ENCODE data around the gene ZNF433. TPM values are rescaled to one million over a fixed set of nuclear protein-coding genes. Genes with fewer than 3 reads are reported as not detected.
A peak's percentile ranks its signal among the peaks of the same experiment; 100 is the strongest.

ZNF433 gene
- total RNA-seq, 3 donors from 2014 or later (not counting 1 experiment from before 2014, with no cell fraction given), result 3.4 to 9.0 (median 3.9) TPM

GRCh38 chr19:12015753-12016116, 19.7 kb downstream of the ZNF433 start:
- Mint-ChIP-seq H3K27me3 (ENCODE audit: low read depth in 2 of 2) (no peaks in the 10 kb centered on the region), H3K27ac (no peak overlapping the region), H3K9me3 (peaks cover 5 to 17% of the 10 kb centered on the region in 2 donors), H3K4me1 (no peaks in the 10 kb centered on the region), H3K4me3 (no peak overlapping the region), H3K36me3 (peaks cover 42% of the 10 kb centered on the region)
- WGBS (ENCODE audit: insufficient coverage), result no CpG with 5 or more reads among the region's 2 CpGs
- H3K36me3 ChIP-seq (ENCODE audit: control insufficient read depth, insufficient read depth, low read length), result peaks cover 17% of the 10 kb centered on the region
- no peak for DNase-seq
- TF ChIP-seq, protein P1, sequence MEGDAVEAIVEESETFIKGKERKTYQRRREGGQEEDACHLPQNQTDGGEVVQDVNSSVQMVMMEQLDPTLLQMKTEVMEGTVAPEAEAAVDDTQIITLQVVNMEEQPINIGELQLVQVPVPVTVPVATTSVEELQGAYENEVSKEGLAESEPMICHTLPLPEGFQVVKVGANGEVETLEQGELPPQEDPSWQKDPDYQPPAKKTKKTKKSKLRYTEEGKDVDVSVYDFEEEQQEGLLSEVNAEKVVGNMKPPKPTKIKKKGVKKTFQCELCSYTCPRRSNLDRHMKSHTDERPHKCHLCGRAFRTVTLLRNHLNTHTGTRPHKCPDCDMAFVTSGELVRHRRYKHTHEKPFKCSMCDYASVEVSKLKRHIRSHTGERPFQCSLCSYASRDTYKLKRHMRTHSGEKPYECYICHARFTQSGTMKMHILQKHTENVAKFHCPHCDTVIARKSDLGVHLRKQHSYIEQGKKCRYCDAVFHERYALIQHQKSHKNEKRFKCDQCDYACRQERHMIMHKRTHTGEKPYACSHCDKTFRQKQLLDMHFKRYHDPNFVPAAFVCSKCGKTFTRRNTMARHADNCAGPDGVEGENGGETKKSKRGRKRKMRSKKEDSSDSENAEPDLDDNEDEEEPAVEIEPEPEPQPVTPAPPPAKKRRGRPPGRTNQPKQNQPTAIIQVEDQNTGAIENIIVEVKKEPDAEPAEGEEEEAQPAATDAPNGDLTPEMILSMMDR (IDR thresholded peaks at IDR 0.05), result no peak
- ATAC-seq, result no peak
- H3K4me1 ChIP-seq (ENCODE audit: control insufficient read depth, insufficient read depth, low read length), result no peaks in the 10 kb centered on the region
- H3K9me3 ChIP-seq (ENCODE audit: control insufficient read depth, insufficient read depth, low read length), result peaks cover 68% of the 10 kb centered on the region
- H3K27me3 ChIP-seq (ENCODE audit: control insufficient read depth, insufficient read depth, low read length), result no peaks in the 10 kb centered on the region
- H3K4me3 ChIP-seq (ENCODE audit: low read length), result no peak overlapping the region
- intact Hi-C loops (cut with micrococcal nuclease), result no loop called here
- no peak overlapping the region for H3K27ac ChIP-seq (ENCODE audit: low read length)

DNA sequence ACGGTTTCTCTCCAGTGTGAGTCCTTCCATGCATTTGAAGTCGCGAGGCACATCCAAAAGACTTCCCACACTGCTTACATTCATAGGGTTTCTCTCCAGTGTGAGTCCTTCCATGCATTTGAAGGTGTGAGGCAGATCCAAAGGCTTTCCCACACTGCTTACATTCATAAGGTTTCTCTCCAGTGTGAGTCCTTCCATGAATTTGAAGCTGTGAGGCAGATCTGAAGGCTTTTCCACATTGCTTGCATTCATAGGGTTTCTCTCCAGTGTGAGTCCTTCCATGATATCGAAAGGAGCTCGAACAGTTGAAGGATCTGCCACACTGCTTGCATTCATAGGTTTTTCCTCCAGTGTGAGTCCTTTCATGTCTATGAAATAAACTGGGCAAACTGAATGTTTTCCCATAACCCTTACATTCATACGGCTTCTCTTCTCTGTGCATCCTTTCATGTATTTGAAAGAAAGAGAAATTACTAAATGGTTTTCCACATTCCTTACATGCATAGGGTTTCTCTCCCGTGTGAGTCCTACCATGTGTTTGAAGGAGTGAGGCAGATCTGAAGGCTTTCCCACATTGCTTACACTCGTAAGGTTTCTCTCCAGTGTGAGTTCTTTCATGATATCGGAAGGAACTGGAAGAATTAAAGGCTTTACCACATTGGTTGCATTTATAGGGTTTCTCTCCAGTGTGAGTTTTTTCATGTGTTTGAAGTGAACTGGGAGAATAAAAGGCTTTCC, 20.3 kb downstream of the ZNF433 start:
- H3K4me1 Mint-ChIP-seq, result no peaks in the 10 kb centered on the region
- TF ChIP-seq, protein P1 (IDR thresholded peaks at IDR 0.05), result no peak
- intact Hi-C loops (cut with micrococcal nuclease), result no loop called here
- no peak for ATAC-seq
- over 99% methylated on average over 8 of the region's 9 CpGs for WGBS (ENCODE audit: insufficient coverage)
- H3K36me3 Mint-ChIP-seq, result peaks cover 42% of the 10 kb centered on the region
- DNase-seq, result no peak
- no peak overlapping the region for H3K27ac Mint-ChIP-seq
- no peaks in the 10 kb centered on the region for H3K27me3 Mint-ChIP-seq (ENCODE audit: low read depth in 2 of 2)
- peaks cover 17% of the 10 kb centered on the region for H3K36me3 ChIP-seq (ENCODE audit: control insufficient read depth, insufficient read depth, low read length)
- no peak overlapping the region for H3K4me3 ChIP-seq (ENCODE audit: low read length)
- no peak overlapping the region for H3K4me3 Mint-ChIP-seq
- no peaks in the 10 kb centered on the region for H3K4me1 ChIP-seq (ENCODE audit: control insufficient read depth, insufficient read depth, low read length)
- no peak overlapping the region for H3K27ac ChIP-seq (ENCODE audit: low read length)
- peaks cover 5 to 14% of the 10 kb centered on the region in 2 donors for H3K9me3 Mint-ChIP-seq
- no peaks in the 10 kb centered on the region for H3K27me3 ChIP-seq (ENCODE audit: control insufficient read depth, insufficient read depth, low read length)
- H3K9me3 ChIP-seq (ENCODE audit: control insufficient read depth, insufficient read depth, low read length), result peaks cover 65% of the 10 kb centered on the region

- H3K4me3 ChIP-seq (ENCODE audit: low read length), result no peak overlapping the region
- H3K4me3 Mint-ChIP-seq, result no peak overlapping the region
- no peak overlapping the region for H3K27ac ChIP-seq (ENCODE audit: low read length)
- TF ChIP-seq, protein P1 (IDR thresholded peaks at IDR 0.05), result no peak
- H3K9me3 Mint-ChIP-seq, result no peaks in the 10 kb centered on the region
- WGBS (ENCODE audit: insufficient coverage), result 55% methylated on average over 9 of the region's 9 CpGs
- no peaks in the 10 kb centered on the region for H3K27me3 Mint-ChIP-seq (ENCODE audit: low read depth in 2 of 2)
- peak overlapping the region; percentile 24 to 58 for H3K27ac Mint-ChIP-seq
- no peak for ATAC-seq
- H3K27me3 ChIP-seq (ENCODE audit: control insufficient read depth, insufficient read depth, low read length), result no peaks in the 10 kb centered on the region
- H3K36me3 ChIP-seq (ENCODE audit: control insufficient read depth, insufficient read depth, low read length), result peaks cover 8% of the 10 kb centered on the region
- peaks cover 5% of the 10 kb centered on the region for H3K4me1 ChIP-seq (ENCODE audit: control insufficient read depth, insufficient read depth, low read length)
- intact Hi-C loops (cut with micrococcal nuclease), result no loop called here
- H3K36me3 Mint-ChIP-seq, result no peaks in the 10 kb centered on the region
- peaks cover 17 to 24% of the 10 kb centered on the region in 2 donors for H3K4me1 Mint-ChIP-seq
- no peak for DNase-seq
- no peaks in the 10 kb centered on the region for H3K9me3 ChIP-seq (ENCODE audit: control insufficient read depth, insufficient read depth, low read length)
These were observed 35.1 kb downstream of the ZNF433 start for GRCh38 chr19:12000152-12000981.
